DMS53 (cell line): ENCODE results near the gene ENOX1.
"Not testable (repeated sequence)": the region's sequence is repeated elsewhere in the genome, so short reads cannot be mapped to it uniquely, and the experiment has no call there.

Experiments used
- DNase-seq: peaks from one replicate; lab custom pipeline; 2025; lab: John Stamatoyannopoulos, UW

The ENOX1 gene

GRCh38 chr13:43431290-43431716, 355.5 kb downstream of the ENOX1 start:
- DNase-seq, result no peak

- DNase-seq, result no peak
Observed at GRCh38 chr13:43428545-43429296, 358.1 kb downstream of the ENOX1 start.

- no peak for DNase-seq
Observed at GRCh38 chr13:43426355-43426754, 360.4 kb downstream of the ENOX1 start.

GRCh38 chr13:43425234-43425633, 361.5 kb downstream of the ENOX1 start:
- no peak for DNase-seq

- DNase-seq, result peak; percentile 2
Observed at GRCh38 chr13:43424412-43424811, 362.4 kb downstream of the ENOX1 start.

GRCh38 chr13:43422116-43422515, 364.7 kb downstream of the ENOX1 start:
- DNase-seq, result no peak

- not testable (repeated sequence) for DNase-seq
Observed at GRCh38 chr13:43416842-43417241, 369.9 kb downstream of the ENOX1 start.

- not testable (repeated sequence) for DNase-seq
Observed at GRCh38 chr13:43416408-43416807, 370.4 kb downstream of the ENOX1 start.

- not testable (repeated sequence) for DNase-seq
Observed at GRCh38 chr13:43415903-43416391, 370.8 kb downstream of the ENOX1 start.

GRCh38 chr13:43414111-43414510, 372.7 kb downstream of the ENOX1 start:
- no peak for DNase-seq

- no peak for DNase-seq
Observed at GRCh38 chr13:43411741-43412140, 375.0 kb downstream of the ENOX1 start.

GRCh38 chr13:43411211-43411610, 375.6 kb downstream of the ENOX1 start:
- no peak for DNase-seq

- no peak for DNase-seq
Observed at GRCh38 chr13:43408274-43408673, 378.5 kb downstream of the ENOX1 start.

GRCh38 chr13:43407023-43407581, 379.7 kb downstream of the ENOX1 start:
- no peak for DNase-seq

- no peak for DNase-seq
Observed at GRCh38 chr13:43405457-43405856, 381.3 kb downstream of the ENOX1 start.

- no peak for DNase-seq
Observed at GRCh38 chr13:43402380-43402779, 384.4 kb downstream of the ENOX1 start.

- DNase-seq, result no peak
Observed at GRCh38 chr13:43401361-43401760, 385.4 kb downstream of the ENOX1 start.

- no peak for DNase-seq
Observed at GRCh38 chr13:43397111-43397510, 389.7 kb downstream of the ENOX1 start.

- DNase-seq, result no peak
Observed at GRCh38 chr13:43391036-43391435, 395.7 kb downstream of the ENOX1 start.

GRCh38 chr13:43390619-43391018, 396.2 kb downstream of the ENOX1 start:
- DNase-seq, result no peak

GRCh38 chr13:43389983-43390382, 396.8 kb downstream of the ENOX1 start:
- DNase-seq, result peak; percentile 10

- DNase-seq, result peak; percentile 10
Observed at GRCh38 chr13:43389573-43389972, 397.2 kb downstream of the ENOX1 start.

- DNase-seq, result peak; percentile 89
Observed at GRCh38 chr13:43388282-43389034, 398.3 kb downstream of the ENOX1 start.
